Measurements from ENCODE around the gene MTURN.
A peak's percentile ranks its signal among the peaks of the same experiment; 100 is the strongest.
"Not testable (repeated sequence)": the region's sequence is repeated elsewhere in the genome, so short reads cannot be mapped to it uniquely, and the experiment has no call there.

MTURN gene

DNA sequence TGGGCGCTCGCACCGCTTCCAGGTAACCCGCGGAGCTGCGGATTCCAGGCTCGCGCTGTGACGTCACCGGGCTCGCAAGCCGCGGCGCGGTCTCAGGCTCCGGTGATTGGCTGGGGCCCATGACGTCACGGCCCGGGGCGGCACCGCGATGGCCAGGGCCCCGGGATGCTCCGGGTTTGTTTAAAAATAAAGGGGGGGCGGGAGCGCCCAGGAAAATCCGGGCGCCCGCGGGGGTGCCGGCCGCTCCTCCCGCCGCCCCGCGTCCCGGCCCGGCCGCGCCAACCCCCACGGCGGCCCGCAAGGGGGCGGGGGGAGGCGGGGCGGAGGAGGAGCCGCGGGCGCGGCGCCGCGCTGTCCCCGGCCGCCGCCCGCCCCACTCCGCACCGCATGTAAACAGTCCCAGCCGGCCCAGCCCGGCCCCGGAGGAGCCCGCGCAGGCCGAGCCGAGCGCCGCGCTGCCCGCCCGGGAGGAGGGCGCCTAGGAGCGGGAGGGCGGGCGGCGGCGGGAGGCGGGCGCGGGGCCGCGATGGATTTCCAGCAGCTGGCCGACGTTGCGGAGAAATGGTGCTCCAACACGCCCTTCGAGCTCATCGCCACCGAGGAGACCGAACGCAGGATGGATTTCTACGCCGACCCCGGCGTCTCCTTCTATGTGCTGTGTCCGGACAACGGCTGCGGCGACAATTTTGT, at the start of gene MTURN:
TSS of gene MTURN (plus strand) at position 376 of the 690 bp plus-strand sequence. CDS start at position 527, 151 bp downstream.
- DNase-seq (ENCODE audit: low spot score), result peak; percentile 98

- DNase-seq (ENCODE audit: low spot score), result no peak
Measured at GRCh38 chr7:30086529-30086928, 48.3 kb upstream of the MTURN start.

DNA sequence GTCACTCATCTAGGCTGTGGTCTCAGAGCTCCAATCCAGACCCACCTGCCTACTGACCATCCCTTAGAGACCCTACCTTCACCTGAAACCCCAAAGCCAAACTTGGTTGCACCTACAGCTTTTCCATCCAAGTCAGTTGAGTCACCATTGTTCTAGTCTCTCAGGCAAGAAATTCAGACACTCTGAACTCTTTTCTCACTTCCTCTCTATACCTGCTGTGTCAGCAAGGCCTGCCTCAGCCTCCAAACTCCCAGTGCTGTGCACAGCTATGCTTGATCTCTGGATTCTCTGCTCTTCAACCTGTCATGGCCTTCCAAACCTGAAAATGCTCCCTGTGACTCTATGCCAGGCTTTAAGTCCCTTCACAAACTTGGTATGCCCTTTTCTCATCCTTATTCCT, 47.4 kb upstream of the MTURN start:
- no peak for DNase-seq (ENCODE audit: low spot score)

DNA sequence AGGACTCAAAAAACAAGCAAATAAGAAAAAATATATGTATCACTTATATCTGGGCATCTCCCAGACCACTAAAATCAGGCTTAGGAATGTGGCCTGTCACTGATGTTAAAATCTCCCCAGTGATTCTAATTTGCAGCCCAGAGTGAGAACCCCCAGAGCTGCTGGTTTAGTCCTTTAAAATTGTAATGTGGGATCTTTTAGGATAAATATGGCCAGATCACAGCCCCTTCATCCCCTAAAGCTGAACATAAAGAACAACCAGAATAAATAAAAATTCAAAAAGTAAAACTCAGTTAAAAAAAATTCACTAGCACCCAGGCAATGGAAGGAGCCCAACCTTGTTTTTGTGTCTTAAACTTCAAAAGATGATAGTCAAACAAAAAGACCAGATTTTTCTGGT, 46.4 kb upstream of the MTURN start:
- no peak for DNase-seq (ENCODE audit: low spot score)

GRCh38 chr7:30090111-30090510, 44.7 kb upstream of the MTURN start:
- no peak for DNase-seq (ENCODE audit: low spot score)

DNA sequence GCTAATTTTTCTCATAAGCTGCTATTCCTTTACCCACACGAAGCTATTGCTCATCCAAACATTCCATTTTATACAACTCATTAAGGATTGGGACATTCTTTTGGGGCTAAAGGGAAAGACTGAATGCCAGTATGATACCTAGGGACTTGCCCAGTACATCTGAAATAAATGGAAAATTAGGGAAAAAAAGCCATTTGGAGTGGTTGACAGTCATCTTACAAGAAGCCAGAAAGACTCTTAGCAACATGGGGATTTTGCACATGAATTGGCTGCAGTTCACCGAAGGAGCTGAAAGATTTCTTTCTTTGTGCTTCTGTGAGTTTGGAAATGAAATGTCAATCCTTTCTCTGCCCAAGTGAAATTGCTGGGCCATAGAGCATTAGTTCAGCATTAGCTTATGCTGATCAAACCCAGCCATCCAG, 43.3 kb upstream of the MTURN start:
- peak; percentile 82 for DNase-seq (ENCODE audit: low spot score)

- peak; percentile 19 for DNase-seq (ENCODE audit: low spot score)
Measured at GRCh38 chr7:30091987-30092386, 42.8 kb upstream of the MTURN start.

DNA sequence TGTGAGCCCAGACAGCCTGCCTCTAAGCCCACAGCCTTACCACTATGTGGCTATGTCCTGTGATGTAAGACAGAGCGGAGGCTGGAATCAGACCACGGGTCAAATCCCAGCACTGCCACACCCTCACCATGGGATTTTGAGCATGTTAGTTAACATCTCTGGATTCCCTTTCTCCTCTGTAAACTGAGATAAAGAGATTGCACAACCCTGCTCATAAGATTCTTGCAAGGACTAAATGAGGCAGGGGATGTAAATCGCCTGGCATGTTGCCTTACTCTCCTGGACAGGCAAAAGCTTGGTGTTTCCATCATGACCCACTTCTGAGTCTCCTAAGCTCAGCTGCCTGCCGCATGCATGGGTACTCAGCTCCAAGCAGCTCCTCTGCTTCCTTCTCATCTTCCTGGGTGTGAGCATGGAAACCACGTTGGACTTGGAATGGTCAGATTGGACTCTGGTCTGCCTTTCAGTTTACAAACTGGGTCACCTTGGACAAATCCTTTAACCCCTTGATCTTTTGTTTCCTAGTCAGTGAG, 41.3 kb upstream of the MTURN start:
- peak; percentile 36 for DNase-seq (ENCODE audit: low spot score)

- DNase-seq (ENCODE audit: low spot score), result not testable (repeated sequence)
Measured at GRCh38 chr7:30098599-30098998, 36.2 kb upstream of the MTURN start.

DNA sequence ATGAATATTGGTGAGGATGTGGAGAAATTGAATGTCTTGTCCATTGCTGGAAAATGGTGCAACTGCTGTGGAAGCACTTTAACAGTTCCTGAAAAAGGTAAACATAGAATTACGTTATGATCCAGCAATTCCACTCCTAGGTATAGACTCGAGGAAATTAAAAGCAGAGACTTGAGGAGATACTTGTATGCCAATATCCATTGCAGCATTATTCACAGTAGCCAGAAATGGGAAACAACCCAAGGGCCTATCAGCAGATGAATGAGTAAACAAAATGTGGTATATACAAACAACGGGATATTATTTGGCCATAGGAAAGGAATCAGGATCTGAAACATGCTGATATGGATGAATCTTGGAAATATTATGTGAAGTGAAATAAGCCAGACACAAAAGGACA, 32.5 kb upstream of the MTURN start:
- no peak for DNase-seq (ENCODE audit: low spot score)

GRCh38 chr7:30104157-30104556, 30.6 kb upstream of the MTURN start:
- DNase-seq (ENCODE audit: low spot score), result no peak

- DNase-seq (ENCODE audit: low spot score), result no peak
Measured at GRCh38 chr7:30112103-30112713, 22.6 kb upstream of the MTURN start.

GRCh38 chr7:30113144-30113543, 21.6 kb upstream of the MTURN start:
- DNase-seq (ENCODE audit: low spot score), result no peak

- no peak for DNase-seq (ENCODE audit: low spot score)
Measured at GRCh38 chr7:30114536-30115238, 20.1 kb upstream of the MTURN start.

- DNase-seq (ENCODE audit: low spot score), result no peak
Measured at GRCh38 chr7:30115709-30116297, 19.0 kb upstream of the MTURN start.

DNA sequence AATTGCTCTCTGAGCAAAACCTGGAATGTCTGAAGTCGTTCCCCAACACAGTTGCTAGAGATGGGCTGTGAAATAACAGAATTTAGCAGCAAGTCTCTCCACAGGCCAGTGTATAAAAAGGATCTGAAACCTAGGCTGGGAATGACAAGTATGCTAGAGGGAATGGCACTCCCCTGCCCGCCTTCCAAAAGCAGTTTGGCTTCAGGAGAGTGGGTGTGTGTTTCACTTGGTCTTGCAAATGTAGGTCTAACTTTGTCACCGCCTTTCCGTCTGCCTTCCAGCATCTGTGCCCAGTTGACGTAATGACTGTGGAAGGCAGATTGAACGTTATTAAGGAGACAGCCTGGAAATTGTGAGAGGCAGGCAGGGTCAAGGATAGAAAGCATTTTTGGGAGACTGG, 18.0 kb upstream of the MTURN start:
- DNase-seq (ENCODE audit: low spot score), result peak; percentile 74

DNA sequence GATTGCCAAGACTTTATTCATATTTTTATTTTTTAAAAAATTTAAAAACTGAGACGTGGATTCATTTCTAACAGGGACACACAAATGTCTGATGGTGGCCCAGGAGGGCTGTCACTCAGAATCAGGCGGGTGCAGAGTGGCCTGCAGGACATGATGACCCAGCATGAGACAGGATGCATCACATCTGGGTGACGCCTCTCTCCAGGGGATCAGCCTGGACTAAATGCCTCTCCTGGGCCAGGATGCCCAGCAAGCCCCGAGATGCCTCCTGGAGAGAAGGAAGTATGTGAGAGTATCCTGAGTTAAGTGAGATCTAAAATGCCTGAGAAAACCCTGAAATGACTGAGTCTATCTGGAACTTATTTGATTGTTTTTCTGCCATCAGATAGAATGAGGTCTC, 16.9 kb upstream of the MTURN start:
- peak; percentile 30 for DNase-seq (ENCODE audit: low spot score)

DNA sequence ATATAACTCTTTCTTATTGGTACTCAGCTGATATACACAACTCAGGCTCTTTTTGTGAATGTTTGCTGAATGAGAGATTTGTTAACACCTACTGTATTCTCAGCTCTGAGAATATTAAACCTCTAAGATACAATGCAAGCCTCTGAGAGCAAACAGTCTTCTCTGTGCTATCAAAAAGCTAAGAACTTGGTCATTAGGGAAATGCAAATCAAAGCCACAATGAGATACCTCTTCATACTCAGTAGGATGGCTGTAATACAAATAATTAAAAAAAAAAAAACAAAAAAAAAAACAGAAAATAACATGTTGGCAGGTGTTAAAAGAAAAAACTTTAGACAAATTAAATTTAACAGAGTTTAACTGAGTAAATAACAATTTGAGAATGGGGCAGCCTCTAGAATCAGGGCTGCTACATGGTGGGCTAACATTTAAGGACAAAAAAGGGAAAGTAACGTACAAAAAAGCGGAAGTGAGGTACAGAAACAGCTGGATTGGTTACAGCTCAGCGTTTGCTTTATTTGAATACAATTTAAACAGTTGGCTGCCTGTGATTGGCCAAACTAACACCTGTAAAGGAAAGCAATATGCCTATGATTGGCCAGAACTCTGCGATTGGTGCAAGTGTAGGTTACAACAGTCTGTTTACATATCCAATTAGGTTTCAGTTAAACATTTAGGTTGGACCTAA, 14.8 kb upstream of the MTURN start:
- DNase-seq (ENCODE audit: low spot score), result no peak

DNA sequence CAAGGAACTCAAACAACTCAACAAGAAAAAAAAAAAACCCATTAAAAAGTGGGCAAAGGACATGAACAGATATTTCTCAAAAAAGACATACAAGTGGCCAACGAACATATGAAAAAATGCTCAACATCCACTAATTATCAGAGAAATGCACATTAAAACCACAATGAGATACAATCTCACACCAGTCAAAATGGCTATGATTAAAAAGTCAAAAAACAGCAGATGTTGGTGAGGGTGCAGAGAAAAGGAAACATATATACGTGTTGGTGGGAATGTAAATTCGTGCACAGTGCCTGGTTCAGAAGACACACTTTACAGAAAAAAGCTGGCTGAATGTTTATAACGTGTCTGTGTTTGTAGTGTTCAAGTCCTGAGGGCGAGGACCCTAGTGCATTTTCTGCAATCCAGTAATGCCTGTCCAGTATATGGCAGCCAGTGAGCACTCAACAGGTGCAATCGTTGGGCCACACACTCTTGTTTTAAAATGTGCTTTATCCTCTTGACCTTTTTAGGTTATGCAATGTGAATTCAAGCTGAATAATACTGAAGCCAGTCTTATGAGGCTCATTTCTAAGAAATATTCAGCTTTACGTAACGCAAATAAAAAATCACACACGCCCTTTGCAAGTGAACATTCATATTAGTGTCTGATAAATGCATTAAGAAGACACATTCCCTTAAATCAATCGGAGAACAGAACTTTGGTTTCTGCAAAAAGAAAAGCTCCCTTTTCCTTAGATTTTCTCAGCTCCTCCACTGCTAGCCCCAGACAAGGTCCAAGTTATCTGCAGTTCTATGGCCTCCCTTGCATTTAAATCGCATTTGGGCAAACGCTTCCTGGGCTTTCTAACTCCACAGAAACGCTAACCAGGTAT, 813 bp upstream of the MTURN start:
- DNase-seq (ENCODE audit: low spot score), result no peak

DNA sequence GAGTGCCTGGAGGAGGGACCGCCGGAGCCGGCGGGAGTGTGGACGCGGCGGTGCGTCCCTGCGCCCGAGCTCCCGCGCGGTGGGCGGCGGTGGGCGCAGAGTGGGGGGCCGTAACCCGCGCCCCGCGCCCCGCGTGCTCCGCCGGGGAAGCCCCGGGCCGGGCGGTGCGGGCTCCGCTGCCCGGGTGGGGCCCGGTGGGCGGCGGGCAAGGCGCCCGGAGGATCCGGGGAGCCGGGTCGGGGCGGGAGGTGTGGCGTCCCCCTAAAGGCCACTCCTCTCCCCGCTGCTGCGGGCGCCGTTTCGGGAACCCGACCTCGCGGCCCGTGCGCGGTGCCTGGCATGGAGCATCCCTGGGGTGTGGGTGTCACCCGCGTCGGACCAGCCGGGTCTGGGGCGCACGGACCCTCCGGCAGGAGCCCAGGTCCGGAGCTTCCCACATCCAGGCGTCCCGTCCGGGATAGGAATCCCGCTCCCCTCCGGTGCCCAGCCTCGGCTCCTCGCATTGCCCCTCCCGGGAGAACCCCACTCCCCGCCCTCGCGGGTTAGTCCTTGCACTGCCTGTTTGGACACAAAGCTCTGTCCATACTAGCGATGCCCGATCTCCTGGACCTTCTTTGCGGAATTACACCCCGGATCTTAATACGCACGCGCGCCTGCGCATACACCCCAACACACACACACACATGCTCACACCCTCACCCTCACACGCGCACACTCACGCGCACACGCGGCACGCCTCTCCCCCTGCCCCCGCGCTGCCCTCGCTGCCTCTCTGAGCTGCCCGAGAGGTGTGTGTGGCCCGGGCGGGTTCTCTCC, 723 bp downstream of the MTURN start:
- peak; percentile 87 for DNase-seq (ENCODE audit: low spot score)
